HL-60 (cell line): ENCODE results near the gene NFKBIB.

ENCODE experiments used
- DNase-seq, 2 experiments: peaks; one replicate each; pipeline ENCODE4 v3.0.0-alpha.2; 2010 to 2020; ENCODE audit warnings: low read depth in 1 of 2, low spot score in 1 of 2
- H3K27ac ChIP-seq: fragments of 250-450 bp; sonication (Bioruptor Pico); replicated peaks from 2 replicates; pipeline ENCODE4 v1.5.1; 2020; ENCODE audit warnings: mild to moderate bottlenecking, moderate library complexity
- H3K27me3 ChIP-seq: fragments of 250-450 bp; sonication (Bioruptor Pico); 2 replicates; pipeline ENCODE4 v1.5.1; 2021; ENCODE audit warnings: mild to moderate bottlenecking, moderate library complexity; ENCODE audit not compliant: insufficient read depth, poor library complexity, severe bottlenecking
- H3K4me3 ChIP-seq: replicated peaks from 2 replicates; pipeline ENCODE4 v1.5.1; 2011; ENCODE audit warnings: mild to moderate bottlenecking, control low read depth, low read length; ENCODE audit not compliant: insufficient read depth
- GABPA ChIP-seq: IDR thresholded peaks from 2 replicates; pipeline ENCODE4 v1.6.1; 2012; ENCODE audit warnings: low read depth
- POLR2AphosphoS5 ChIP-seq: IDR thresholded peaks from 2 replicates; pipeline ENCODE4 v1.6.1; 2012; ENCODE audit warnings: low read depth
- SPI1 ChIP-seq: IDR thresholded peaks from 2 replicates; pipeline ENCODE4 v1.6.1; 2012; ENCODE audit warnings: low read depth, mild to moderate bottlenecking, borderline replicate concordance
- TF ChIP-seq, protein P1 (sequence below): IDR thresholded peaks from one replicate; pipeline ENCODE4 v1.5.1; 2011; ENCODE audit warnings: low read length, control low read depth, inconsistent platforms; ENCODE audit not compliant: insufficient read depth
- TF ChIP-seq, protein P2 (sequence below): IDR thresholded peaks from 2 replicates; pipeline ENCODE4 v1.6.1; 2012; ENCODE audit warnings: low read depth; ENCODE audit not compliant: insufficient replicate concordance

The NFKBIB gene

DNA sequence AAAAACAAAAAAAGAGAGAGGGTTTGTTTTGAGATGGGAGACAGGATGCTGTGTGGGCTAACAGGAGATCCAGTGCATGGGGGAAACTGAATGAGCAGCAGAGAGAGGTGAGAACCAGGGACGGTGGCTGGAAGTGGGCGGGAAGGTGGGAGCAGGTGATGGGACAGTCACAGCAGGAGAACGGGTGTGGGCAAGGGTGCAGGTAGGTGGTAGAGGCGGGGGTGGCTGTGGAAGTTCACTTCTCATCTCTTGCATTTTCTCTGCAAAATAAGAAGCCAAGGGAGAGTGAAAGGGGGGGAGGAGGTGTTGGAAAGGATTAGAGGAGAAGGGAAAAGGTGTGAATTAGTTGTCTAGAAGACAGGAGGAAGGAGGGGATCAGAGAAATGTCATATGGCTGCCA lies 53.9 kb downstream of the NFKBIB start:
- TF ChIP-seq SPI1 (no peak), GABPA (no peak), POLR2AphosphoS5 (no peak)
- TF ChIP-seq, protein P1, sequence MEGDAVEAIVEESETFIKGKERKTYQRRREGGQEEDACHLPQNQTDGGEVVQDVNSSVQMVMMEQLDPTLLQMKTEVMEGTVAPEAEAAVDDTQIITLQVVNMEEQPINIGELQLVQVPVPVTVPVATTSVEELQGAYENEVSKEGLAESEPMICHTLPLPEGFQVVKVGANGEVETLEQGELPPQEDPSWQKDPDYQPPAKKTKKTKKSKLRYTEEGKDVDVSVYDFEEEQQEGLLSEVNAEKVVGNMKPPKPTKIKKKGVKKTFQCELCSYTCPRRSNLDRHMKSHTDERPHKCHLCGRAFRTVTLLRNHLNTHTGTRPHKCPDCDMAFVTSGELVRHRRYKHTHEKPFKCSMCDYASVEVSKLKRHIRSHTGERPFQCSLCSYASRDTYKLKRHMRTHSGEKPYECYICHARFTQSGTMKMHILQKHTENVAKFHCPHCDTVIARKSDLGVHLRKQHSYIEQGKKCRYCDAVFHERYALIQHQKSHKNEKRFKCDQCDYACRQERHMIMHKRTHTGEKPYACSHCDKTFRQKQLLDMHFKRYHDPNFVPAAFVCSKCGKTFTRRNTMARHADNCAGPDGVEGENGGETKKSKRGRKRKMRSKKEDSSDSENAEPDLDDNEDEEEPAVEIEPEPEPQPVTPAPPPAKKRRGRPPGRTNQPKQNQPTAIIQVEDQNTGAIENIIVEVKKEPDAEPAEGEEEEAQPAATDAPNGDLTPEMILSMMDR: no peak
- TF ChIP-seq, protein P2, sequence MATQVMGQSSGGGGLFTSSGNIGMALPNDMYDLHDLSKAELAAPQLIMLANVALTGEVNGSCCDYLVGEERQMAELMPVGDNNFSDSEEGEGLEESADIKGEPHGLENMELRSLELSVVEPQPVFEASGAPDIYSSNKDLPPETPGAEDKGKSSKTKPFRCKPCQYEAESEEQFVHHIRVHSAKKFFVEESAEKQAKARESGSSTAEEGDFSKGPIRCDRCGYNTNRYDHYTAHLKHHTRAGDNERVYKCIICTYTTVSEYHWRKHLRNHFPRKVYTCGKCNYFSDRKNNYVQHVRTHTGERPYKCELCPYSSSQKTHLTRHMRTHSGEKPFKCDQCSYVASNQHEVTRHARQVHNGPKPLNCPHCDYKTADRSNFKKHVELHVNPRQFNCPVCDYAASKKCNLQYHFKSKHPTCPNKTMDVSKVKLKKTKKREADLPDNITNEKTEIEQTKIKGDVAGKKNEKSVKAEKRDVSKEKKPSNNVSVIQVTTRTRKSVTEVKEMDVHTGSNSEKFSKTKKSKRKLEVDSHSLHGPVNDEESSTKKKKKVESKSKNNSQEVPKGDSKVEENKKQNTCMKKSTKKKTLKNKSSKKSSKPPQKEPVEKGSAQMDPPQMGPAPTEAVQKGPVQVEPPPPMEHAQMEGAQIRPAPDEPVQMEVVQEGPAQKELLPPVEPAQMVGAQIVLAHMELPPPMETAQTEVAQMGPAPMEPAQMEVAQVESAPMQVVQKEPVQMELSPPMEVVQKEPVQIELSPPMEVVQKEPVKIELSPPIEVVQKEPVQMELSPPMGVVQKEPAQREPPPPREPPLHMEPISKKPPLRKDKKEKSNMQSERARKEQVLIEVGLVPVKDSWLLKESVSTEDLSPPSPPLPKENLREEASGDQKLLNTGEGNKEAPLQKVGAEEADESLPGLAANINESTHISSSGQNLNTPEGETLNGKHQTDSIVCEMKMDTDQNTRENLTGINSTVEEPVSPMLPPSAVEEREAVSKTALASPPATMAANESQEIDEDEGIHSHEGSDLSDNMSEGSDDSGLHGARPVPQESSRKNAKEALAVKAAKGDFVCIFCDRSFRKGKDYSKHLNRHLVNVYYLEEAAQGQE: no peak
- DNase-seq: no peak
- Histone ChIP-seq H3K27ac (no peak overlapping the region), H3K4me3 (no peak overlapping the region), H3K27me3 (peaks cover 24% of the 10 kb centered on the region)

DNA sequence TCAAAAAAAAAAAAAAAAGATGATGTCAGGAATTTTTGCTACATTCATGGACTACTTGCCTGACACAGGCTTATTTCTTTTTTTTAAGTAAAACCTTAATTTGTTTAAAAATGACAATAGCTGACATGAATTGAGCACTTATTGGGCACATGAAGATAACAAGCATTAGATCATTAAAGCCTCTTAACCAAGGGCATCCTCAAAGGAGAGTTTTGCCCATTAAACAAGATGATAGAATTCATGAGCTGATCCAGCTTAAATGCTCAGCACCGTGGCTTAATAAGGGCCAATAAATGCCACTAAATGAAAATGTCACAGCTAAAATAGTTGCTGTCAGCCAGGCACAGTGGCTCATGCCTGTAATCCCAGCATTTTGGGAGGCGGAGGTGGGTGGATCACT lies 56.5 kb downstream of the NFKBIB start:
- Histone ChIP-seq H3K27ac (no peak overlapping the region), H3K27me3 (peaks cover 3% of the 10 kb centered on the region), H3K4me3 (no peak overlapping the region)
- no peak for DNase-seq
- TF ChIP-seq, protein P2: no peak
- TF ChIP-seq POLR2AphosphoS5 (no peak), SPI1 (no peak), GABPA (no peak)
- TF ChIP-seq, protein P1: no peak

DNA sequence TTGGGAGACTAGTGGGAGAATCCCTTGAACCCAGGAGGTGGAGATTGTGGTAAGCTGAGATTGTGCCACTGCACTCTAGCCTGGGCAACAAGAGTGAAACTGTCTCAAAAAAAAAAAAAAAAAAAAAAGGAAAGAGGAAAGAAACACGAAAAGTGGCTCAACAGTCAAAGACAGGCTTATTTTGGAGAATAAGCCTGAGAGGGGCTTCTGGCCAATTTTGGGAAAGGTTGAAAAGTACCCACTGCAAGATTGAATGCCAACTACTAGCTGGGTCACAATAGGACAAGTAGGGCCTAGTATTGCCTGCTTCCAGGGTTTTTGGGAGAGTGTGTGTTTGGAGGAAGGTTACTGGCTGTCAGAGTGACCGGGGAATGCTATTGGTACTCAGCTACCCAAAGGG lies 58.5 kb downstream of the NFKBIB start:
- Histone ChIP-seq H3K27ac (no peak overlapping the region), H3K27me3 (no peaks in the 10 kb centered on the region), H3K4me3 (no peak overlapping the region)
- DNase-seq: no peak
- TF ChIP-seq, protein P2: no peak
- TF ChIP-seq, protein P1: no peak
- TF ChIP-seq GABPA: no peak
